ENCODE measurements around the gene C15orf61. TPM values are rescaled to one million over a fixed set of nuclear protein-coding genes. Genes with fewer than 3 reads are reported as not detected.

C15orf61 gene
- total and polyA plus RNA-seq, 2 of the 13 experiments (the other 11 are each of a cell fraction or from before 2014, with no cell fraction given), result 2.1 to 6.6 TPM

GRCh38 chr15:67560320-67560719, 39.4 kb downstream of the C15orf61 start (continued):
- no peak for TF ChIP-seq PAXIP1 (CRISPR knock-in tag; conservative IDR thresholded peaks at IDR 0.05)
- no peak for TF ChIP-seq EHMT2 (IDR thresholded peaks at IDR 0.05; ENCODE audit: borderline replicate concordance, low read depth, low read length)
- no peak for TF ChIP-seq ZNF20 (CRISPR knock-in tag; IDR thresholded peaks at IDR 0.05)
- TF ChIP-seq ZC3H4 (CRISPR knock-in tag; IDR thresholded peaks at IDR 0.05; ENCODE audit: borderline replicate concordance), result no peak
- TF ChIP-seq SMAD9 (CRISPR knock-in tag; IDR thresholded peaks at IDR 0.05), result no peak
- TF ChIP-seq DDIT3 (CRISPR knock-in tag; IDR thresholded peaks at IDR 0.05), result no peak
- TF ChIP-seq ZBTB14 (CRISPR knock-in tag; IDR thresholded peaks at IDR 0.05), result no peak
- no peak for TF ChIP-seq SETDB1 (CRISPR knock-in tag; IDR thresholded peaks at IDR 0.05; ENCODE audit: borderline replicate concordance)
- no peak for TF ChIP-seq PHF20 (CRISPR knock-in tag; IDR thresholded peaks at IDR 0.05)
- no peak for TF ChIP-seq UBTF (CRISPR knock-in tag; IDR thresholded peaks at IDR 0.05)
